SU-DHL-6 (cell line): ENCODE results near the gene NADK.
A peak's percentile ranks its signal among the peaks of the same experiment; 100 is the strongest.
"Not testable (repeated sequence)": the region's sequence is repeated elsewhere in the genome, so short reads cannot be mapped to it uniquely, and the experiment has no call there.

ENCODE experiments used
- H2AFZ ChIP-seq: fragments of 200-600 bp; sonication (generic); 2 replicates; pipeline ENCODE4 v1.6.1; 2014; ENCODE audit warnings: low read depth, mild to moderate bottlenecking, moderate library complexity, mixed read lengths, antibody characterized with exemption, low read length; ENCODE audit not compliant: severe bottlenecking
- H3F3A ChIP-seq: fragments of 200-600 bp; shearing (Covaris generic); 2 replicates; pipeline ENCODE4 v1.6.0; 2016; ENCODE audit warnings: antibody characterized with exemption, mild to moderate bottlenecking; ENCODE audit not compliant: insufficient read depth
- H3K27ac ChIP-seq: fragments of 200-600 bp; sonication (generic); 2 replicates; pipeline ENCODE4 v1.5.1; 2016; ENCODE audit warnings: low read depth, mild to moderate bottlenecking, low read length, moderate library complexity, mixed read lengths
- H3K27me3 ChIP-seq: fragments of 200-600 bp; sonication (generic), shearing (Covaris generic); 2 replicates; pipeline ENCODE4 v1.6.0; 2014; ENCODE audit warnings: mild to moderate bottlenecking, low read length
- H3K36me3 ChIP-seq: fragments of 200-600 bp; sonication (generic); 2 replicates; pipeline ENCODE4 v1.6.1; 2014; ENCODE audit warnings: mild to moderate bottlenecking, low read length, mixed read lengths
- H3K4me2 ChIP-seq: fragments of 300-600, 200-600 bp; shearing (Covaris generic), sonication (generic); 2 replicates; pipeline ENCODE4 v1.6.0; 2014; ENCODE audit warnings: low read length, low read depth, mild to moderate bottlenecking; ENCODE audit not compliant: poor library complexity, severe bottlenecking
- H3K4me3 ChIP-seq: fragments of 200-600 bp; sonication (generic); 2 replicates; pipeline ENCODE4 v1.5.1; 2014; ENCODE audit warnings: antibody characterized with exemption, low read length, mild to moderate bottlenecking, mixed read lengths; ENCODE audit not compliant: insufficient read depth, poor library complexity, severe bottlenecking
- H3K79me2 ChIP-seq: fragments of 200-600 bp; sonication (generic); 2 replicates; pipeline ENCODE4 v1.6.1; 2014; ENCODE audit warnings: mild to moderate bottlenecking, low read length, moderate library complexity; ENCODE audit not compliant: insufficient read depth
- H3K9ac ChIP-seq: fragments of 200-600 bp; sonication (generic); 2 replicates; pipeline ENCODE4 v1.7.0; 2014; ENCODE audit warnings: mild to moderate bottlenecking, low read length
- H3K9me2 ChIP-seq: fragments of 200-600 bp; sonication (generic); replicated peaks from 2 replicates; pipeline ENCODE4 v1.6.1; 2014; ENCODE audit warnings: low read length; ENCODE audit not compliant: insufficient read depth
- H3K9me3 ChIP-seq: fragments of 200-600 bp; sonication (generic); 2 replicates; pipeline ENCODE4 v1.6.1; 2014; ENCODE audit warnings: low read length, mixed read lengths; ENCODE audit not compliant: insufficient read depth
- H4K20me1 ChIP-seq: fragments of 200-600 bp; sonication (generic); 2 replicates; pipeline ENCODE4 v1.6.1; 2014; ENCODE audit warnings: low read depth, mild to moderate bottlenecking, antibody characterized with exemption, low read length, moderate library complexity, mixed read lengths
- CTCF ChIP-seq: fragments of 200-600 bp; sonication (generic); IDR thresholded peaks from one replicate; pipeline ENCODE4 v1.5.1; 2017; ENCODE audit warnings: antibody characterized with exemption, mild to moderate bottlenecking, low read length, moderate library complexity; ENCODE audit not compliant: insufficient read depth, poor library complexity, severe bottlenecking
- EZH2phosphoT487 ChIP-seq: fragments of 200-600 bp; sonication (generic), shearing (Covaris generic); conservative IDR thresholded peaks from 2 replicates; pipeline ENCODE4 v1.6.1; 2018; ENCODE audit warnings: mild to moderate bottlenecking, antibody characterized with exemption, low read length, moderate library complexity, mixed read lengths

NADK gene

GRCh38 chr1:1752190-1752589, 26.1 kb downstream of the NADK start:
- H3K27me3 ChIP-seq, result no peaks in the 10 kb centered on the region
- no peaks in the 10 kb centered on the region for H3K9me2 ChIP-seq
- H4K20me1 ChIP-seq, result no peaks in the 10 kb centered on the region
- H2AFZ ChIP-seq, result no peak overlapping the region
- H3K27ac ChIP-seq, result no peak overlapping the region
- H3K36me3 ChIP-seq, result no peaks in the 10 kb centered on the region
- TF ChIP-seq CTCF, result no peak
- TF ChIP-seq EZH2phosphoT487, result no peak
- no peak overlapping the region for H3K4me3 ChIP-seq
- no peaks in the 10 kb centered on the region for H3K9me3 ChIP-seq
- peaks cover 5% of the 10 kb centered on the region; the same call in 1 of the 2 replicates for H3F3A ChIP-seq
- H3K9ac ChIP-seq, result no peak overlapping the region
- no peak overlapping the region for H3K4me2 ChIP-seq
- H3K79me2 ChIP-seq, result no peaks in the 10 kb centered on the region

- not testable (repeated sequence) for H3K4me2 ChIP-seq, H3K9me2 ChIP-seq, H4K20me1 ChIP-seq, H3K9ac ChIP-seq, H3K36me3 ChIP-seq, H3K4me3 ChIP-seq, H3K79me2 ChIP-seq, H3K9me3 ChIP-seq, H3F3A ChIP-seq, H3K27me3 ChIP-seq, H2AFZ ChIP-seq, H3K27ac ChIP-seq
Measured at GRCh38 chr1:1749941-1750340, 28.3 kb downstream of the NADK start.

DNA sequence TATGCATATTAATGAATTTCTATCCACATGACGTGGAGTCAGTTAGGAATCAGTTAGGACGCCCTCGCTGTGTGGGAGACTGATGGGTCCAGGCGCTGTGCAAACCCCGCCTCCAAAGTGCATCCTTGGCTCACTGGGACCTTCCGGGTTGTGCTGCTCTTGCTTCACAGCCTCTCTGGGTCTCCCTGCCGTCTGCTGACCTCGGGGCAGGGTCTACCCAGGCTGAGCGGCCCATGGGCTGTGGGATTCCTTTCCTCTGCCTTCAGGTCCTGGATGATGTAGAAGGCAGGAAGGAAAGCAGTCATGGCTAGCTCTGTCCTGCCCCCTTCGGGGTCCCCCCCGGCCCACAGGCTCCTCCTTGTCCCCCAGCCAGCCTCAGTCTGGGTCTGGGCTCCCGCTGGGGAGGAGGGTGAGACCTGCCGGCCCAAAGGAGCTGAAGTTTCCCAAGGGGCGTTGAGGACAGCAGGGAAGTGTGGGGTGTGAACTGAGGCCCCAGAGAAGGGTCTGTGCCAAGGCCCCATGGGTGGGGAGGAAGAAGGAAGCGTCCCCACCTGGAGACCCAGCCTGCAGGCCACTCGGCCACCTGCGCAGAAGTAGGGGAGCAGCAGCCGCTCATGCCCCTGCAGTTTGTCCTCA, 29.5 kb downstream of the NADK start:
- H3K9me3 ChIP-seq, result no peaks in the 10 kb centered on the region
- H3K4me2 ChIP-seq, result no peak overlapping the region
- no peaks in the 10 kb centered on the region for H3K36me3 ChIP-seq
- no peaks in the 10 kb centered on the region for H3K27me3 ChIP-seq
- no peak overlapping the region for H2AFZ ChIP-seq
- H3F3A ChIP-seq, result peaks cover 5% of the 10 kb centered on the region; the same call in 1 of the 2 replicates
- no peaks in the 10 kb centered on the region for H3K9me2 ChIP-seq
- H3K27ac ChIP-seq, result no peak overlapping the region
- TF ChIP-seq EZH2phosphoT487, result no peak
- no peak for TF ChIP-seq CTCF
- H3K4me3 ChIP-seq, result no peak overlapping the region
- no peaks in the 10 kb centered on the region for H3K79me2 ChIP-seq
- H4K20me1 ChIP-seq, result no peaks in the 10 kb centered on the region
- H3K9ac ChIP-seq, result no peak overlapping the region

- H3K4me2 ChIP-seq, H3K79me2 ChIP-seq, H2AFZ ChIP-seq, H3K27me3 ChIP-seq, H3F3A ChIP-seq, H3K9me2 ChIP-seq, H3K36me3 ChIP-seq, H4K20me1 ChIP-seq, H3K9me3 ChIP-seq, H3K4me3 ChIP-seq: not testable (repeated sequence)
- peak overlapping the region; percentile 50; the same call in 1 of the 2 replicates for H3K9ac ChIP-seq
- H3K27ac ChIP-seq, result peak overlapping the region; percentile 78
Measured at GRCh38 chr1:1746566-1746909, 31.7 kb downstream of the NADK start.

DNA sequence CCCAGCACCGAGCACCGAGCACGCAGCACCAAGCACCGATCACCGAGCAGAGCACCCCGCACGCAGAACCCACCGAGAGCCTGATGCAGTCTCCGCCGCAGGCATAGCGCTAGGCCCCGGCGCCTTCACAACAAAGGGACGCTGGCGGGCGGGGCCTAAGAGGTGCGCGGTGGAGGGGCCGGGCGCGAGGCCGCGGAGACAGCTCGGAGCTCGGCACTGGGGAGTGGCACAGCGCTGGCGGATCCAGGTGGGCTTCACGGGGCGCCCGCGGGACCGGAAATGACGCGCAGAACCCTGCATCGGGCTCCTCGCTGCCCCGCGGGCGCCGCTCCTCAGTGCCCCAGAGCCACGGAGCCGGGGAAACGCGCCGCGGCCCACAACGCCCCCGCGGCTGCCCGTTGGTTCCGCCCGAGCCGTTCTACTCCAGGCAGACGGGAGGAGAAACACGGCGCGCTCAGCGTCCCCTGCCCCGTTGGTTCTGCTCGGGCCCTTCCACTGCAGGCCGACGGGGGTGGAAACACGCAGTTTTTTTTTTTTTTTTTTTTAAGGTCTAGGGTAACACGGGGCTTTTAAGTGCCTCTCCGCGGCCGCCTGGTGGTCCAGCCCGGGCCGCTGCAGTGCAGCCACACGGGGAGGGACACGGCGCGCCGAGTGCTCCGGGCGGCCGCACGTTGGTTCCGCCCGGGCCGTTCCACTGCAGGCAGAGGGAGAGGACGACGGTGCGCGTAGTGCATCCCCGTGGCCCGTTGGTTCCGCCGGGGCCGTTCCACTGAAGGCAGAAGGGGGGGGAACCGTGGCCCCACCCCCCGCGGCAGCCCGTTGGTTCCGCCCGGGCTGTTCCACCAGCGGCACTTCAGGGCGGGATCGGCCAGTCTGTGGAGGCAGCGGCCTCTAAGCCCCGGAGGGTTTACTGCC, 32.4 kb downstream of the NADK start:
- Histone ChIP-seq H3K27ac (peak overlapping the region; percentile 78), H3K9ac (peak overlapping the region; percentile 50), H3K4me2 (peak overlapping the region; percentile 37), H3K4me3 (peak overlapping the region; percentile 47)
- H3K27me3 ChIP-seq, H3K36me3 ChIP-seq, H3F3A ChIP-seq, H4K20me1 ChIP-seq, H3K9me2 ChIP-seq, H2AFZ ChIP-seq, H3K9me3 ChIP-seq, H3K79me2 ChIP-seq: not testable (repeated sequence)

DNA sequence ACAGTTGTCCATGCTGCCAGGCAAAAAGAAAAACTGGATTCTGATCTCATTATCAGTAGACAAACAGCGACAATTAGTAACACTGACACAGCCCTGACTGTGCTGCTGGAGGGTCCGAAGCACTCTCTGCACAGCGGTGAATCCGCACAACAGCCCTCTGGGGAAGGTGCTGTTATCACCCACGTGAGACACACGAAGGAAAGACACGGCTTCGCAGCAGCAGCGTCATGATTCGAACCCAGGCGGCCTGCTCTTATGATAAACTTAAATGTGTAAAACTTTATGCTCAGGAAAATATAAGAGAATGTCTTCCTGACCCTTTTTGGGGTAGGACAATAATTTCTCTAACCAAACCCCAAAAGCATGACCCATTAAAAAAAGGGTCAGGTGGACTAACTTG, 35.7 kb downstream of the NADK start:
- not testable (repeated sequence) for H3K4me2 ChIP-seq, H3K9me2 ChIP-seq, H3K9me3 ChIP-seq, H2AFZ ChIP-seq, H3F3A ChIP-seq, H3K9ac ChIP-seq, H3K36me3 ChIP-seq, H3K27ac ChIP-seq, H3K79me2 ChIP-seq, H3K27me3 ChIP-seq, H4K20me1 ChIP-seq, H3K4me3 ChIP-seq
